Measurements from ENCODE around the gene C11orf54. TPM values are rescaled to one million over a fixed set of nuclear protein-coding genes. Genes with fewer than 3 reads are reported as not detected.

The C11orf54 gene
- total and polyA plus RNA-seq, 10 of the 15 experiments (the other 5 are each of a cell fraction or from before 2014, with no cell fraction given) = 15.1 to 32.3 (median 26.8) TPM

DNA sequence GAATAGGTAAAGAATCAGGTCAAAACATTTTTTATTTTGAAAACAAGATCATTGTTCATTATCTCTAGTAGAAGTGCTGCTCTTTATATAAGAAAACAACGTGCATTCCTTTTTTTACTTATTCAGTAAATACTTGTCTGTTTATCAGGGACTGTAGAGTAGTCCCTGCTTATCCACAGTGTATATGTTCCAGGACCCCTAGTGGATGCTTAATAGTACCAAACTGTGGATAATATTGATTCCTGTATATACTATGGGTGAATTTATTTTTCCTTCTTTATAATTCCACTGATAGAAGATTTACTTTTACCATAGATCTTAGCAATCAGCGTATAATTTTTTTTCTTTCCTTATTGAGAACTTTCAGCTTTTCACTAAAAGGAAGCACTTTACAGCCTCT is 47.4 kb upstream of the C11orf54 start:
- in situ Hi-C loops (cut with MboI) = no loop called here
- no peaks in the 10 kb centered on the region for H3K79me2 ChIP-seq (ENCODE audit: control insufficient read depth, insufficient read depth, low read length)
- H3K27me3 ChIP-seq (replicated peaks in 1 of 2; ENCODE audit: control insufficient read depth in 2 of 2, insufficient read depth in 2 of 2, low read length in 1 of 2) = no peaks in the 10 kb centered on the region
- no peaks in the 10 kb centered on the region for H4K20me1 ChIP-seq (ENCODE audit: control insufficient read depth, insufficient read depth)
- ChIA-PET RAD21 (ENCODE audit: unreplicated experiment) (no interaction called here), CTCF (no interaction called here), SMC1A (ENCODE audit: uncharacterized antibody, unreplicated experiment) (no interaction called here), POLR2A (no interaction called here)
- H3K4me3 ChIP-seq = no peak overlapping the region
- H3K27ac ChIP-seq (ENCODE audit: control insufficient read depth, insufficient read depth) = no peak overlapping the region
- ATAC-seq (peak; percentile 52; the same call in 1 of the 3 replicates), DNase-seq (ENCODE audit: low read depth, low spot score) (no peak), FAIRE-seq (no peak)
- H2AFZ ChIP-seq (ENCODE audit: control insufficient read depth, low read depth, low read length) = no peak overlapping the region
- H3K4me1 ChIP-seq (ENCODE audit: control insufficient read depth, insufficient read depth, low read length) = no peaks in the 10 kb centered on the region
- TF ChIP-seq SUPT20H (IDR thresholded peaks at IDR 0.05; ENCODE audit: borderline replicate concordance, control insufficient read depth, low read depth, low read length) = no peak
- TF ChIP-seq NFIC (IDR thresholded peaks at IDR 0.05; ENCODE audit: low read depth, low read length) = no peak
- TF ChIP-seq ASH2L (IDR thresholded peaks at IDR 0.05; ENCODE audit: borderline replicate concordance, low read depth) = no peak
- TF ChIP-seq IKZF2 (IDR thresholded peaks at IDR 0.05) = no peak
- no peak for TF ChIP-seq PML (IDR thresholded peaks at IDR 0.05; ENCODE audit: low read length)
- TF ChIP-seq NBN (IDR thresholded peaks at IDR 0.05) = no peak
- no peak for TF ChIP-seq HDAC6 (IDR thresholded peaks at IDR 0.05; ENCODE audit: unreplicated experiment)
- TF ChIP-seq SIX5 (IDR thresholded peaks at IDR 0.05; ENCODE audit: low read depth, low read length, severe bottlenecking) = no peak
- TF ChIP-seq, protein P1, sequence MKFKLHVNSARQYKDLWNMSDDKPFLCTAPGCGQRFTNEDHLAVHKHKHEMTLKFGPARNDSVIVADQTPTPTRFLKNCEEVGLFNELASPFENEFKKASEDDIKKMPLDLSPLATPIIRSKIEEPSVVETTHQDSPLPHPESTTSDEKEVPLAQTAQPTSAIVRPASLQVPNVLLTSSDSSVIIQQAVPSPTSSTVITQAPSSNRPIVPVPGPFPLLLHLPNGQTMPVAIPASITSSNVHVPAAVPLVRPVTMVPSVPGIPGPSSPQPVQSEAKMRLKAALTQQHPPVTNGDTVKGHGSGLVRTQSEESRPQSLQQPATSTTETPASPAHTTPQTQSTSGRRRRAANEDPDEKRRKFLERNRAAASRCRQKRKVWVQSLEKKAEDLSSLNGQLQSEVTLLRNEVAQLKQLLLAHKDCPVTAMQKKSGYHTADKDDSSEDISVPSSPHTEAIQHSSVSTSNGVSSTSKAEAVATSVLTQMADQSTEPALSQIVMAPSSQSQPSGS (IDR thresholded peaks at IDR 0.05; ENCODE audit: low read length) = no peak
- no peak for TF ChIP-seq NR2F1 (conservative IDR thresholded peaks at IDR 0.05)
- TF ChIP-seq SRF (IDR thresholded peaks at IDR 0.05; ENCODE audit: low read depth in 2 of 2, low read length in 2 of 2) = no peak
- TF ChIP-seq, protein P2, sequence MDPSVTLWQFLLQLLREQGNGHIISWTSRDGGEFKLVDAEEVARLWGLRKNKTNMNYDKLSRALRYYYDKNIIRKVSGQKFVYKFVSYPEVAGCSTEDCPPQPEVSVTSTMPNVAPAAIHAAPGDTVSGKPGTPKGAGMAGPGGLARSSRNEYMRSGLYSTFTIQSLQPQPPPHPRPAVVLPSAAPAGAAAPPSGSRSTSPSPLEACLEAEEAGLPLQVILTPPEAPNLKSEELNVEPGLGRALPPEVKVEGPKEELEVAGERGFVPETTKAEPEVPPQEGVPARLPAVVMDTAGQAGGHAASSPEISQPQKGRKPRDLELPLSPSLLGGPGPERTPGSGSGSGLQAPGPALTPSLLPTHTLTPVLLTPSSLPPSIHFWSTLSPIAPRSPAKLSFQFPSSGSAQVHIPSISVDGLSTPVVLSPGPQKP (IDR thresholded peaks at IDR 0.05; ENCODE audit: low read depth, low read length) = no peak
- peaks cover 10 to 21% of the 10 kb centered on the region in 2 experiments for H3K36me3 ChIP-seq (ENCODE audit: control insufficient read depth in 2 of 2, insufficient read depth in 2 of 2, low read length in 1 of 2)
- H3K9me3 ChIP-seq (replicated peaks; ENCODE audit: control insufficient read depth, insufficient read depth, low read length) = no peaks in the 10 kb centered on the region
- H3K4me2 ChIP-seq (ENCODE audit: control insufficient read depth, insufficient read depth) = no peak overlapping the region
- no TSS peak for BruUV-seq (replicated peaks)
- intact Hi-C loops (cut with micrococcal nuclease; ENCODE audit: unreplicated experiment) = no loop called here
- H3K9ac ChIP-seq (ENCODE audit: control insufficient read depth, insufficient read depth, low read length) = no peak overlapping the region
- 98% methylated on average over 2 of the region's 2 CpGs for WGBS (ENCODE audit: insufficient coverage, insufficient replicate concordance, low lambda C conversion rate, missing lambda C conversion rate)
